ENCODE data around the gene FLOT1.

The FLOT1 gene

GRCh38 chr6:30749554-30750378, 7.3 kb upstream of the FLOT1 start:
- DNase-seq (ENCODE audit: low read depth) = no peak
- no peak overlapping the region for H3K4me3 ChIP-seq (ENCODE audit: low read length)
- no peak for TF ChIP-seq CTCF (conservative IDR thresholded peaks at IDR 0.05; ENCODE audit: low read length)

- peak; percentile 73 for DNase-seq (ENCODE audit: low read depth)
- H3K4me3 ChIP-seq (ENCODE audit: low read length) = no peak overlapping the region
- no peak for TF ChIP-seq CTCF (conservative IDR thresholded peaks at IDR 0.05; ENCODE audit: low read length)
Measured at GRCh38 chr6:30748851-30749540, 6.5 kb upstream of the FLOT1 start.

GRCh38 chr6:30747902-30748769, 5.6 kb upstream of the FLOT1 start:
- H3K4me3 ChIP-seq (ENCODE audit: low read length) = no peak overlapping the region
- no peak for DNase-seq (ENCODE audit: low read depth)
- no peak for TF ChIP-seq CTCF (conservative IDR thresholded peaks at IDR 0.05; ENCODE audit: low read length)

GRCh38 chr6:30747300-30747687, 4.8 kb upstream of the FLOT1 start:
- TF ChIP-seq CTCF (conservative IDR thresholded peaks at IDR 0.05; ENCODE audit: low read length) = no peak
- H3K4me3 ChIP-seq (ENCODE audit: low read length) = no peak overlapping the region
- DNase-seq (ENCODE audit: low read depth) = no peak

- TF ChIP-seq CTCF (conservative IDR thresholded peaks at IDR 0.05; ENCODE audit: low read length) = peak; percentile 64
- peak within 1 kb of the TSS; percentile 78 for H3K4me3 ChIP-seq (ENCODE audit: low read length)
- peak; percentile 90 for DNase-seq (ENCODE audit: low read depth)
Measured at GRCh38 chr6:30744054-30744805, 1.7 kb upstream of the FLOT1 start, which contains the start of gene IER3. Gene IER3 (minus strand): TSS chr6:30744547. CDS start chr6:30744518, 29 bp downstream.
